Measurements from ENCODE around the gene TROAP. TPM values are rescaled to one million over a fixed set of nuclear protein-coding genes. Genes with fewer than 3 reads are reported as not detected.

TROAP gene, protein sequence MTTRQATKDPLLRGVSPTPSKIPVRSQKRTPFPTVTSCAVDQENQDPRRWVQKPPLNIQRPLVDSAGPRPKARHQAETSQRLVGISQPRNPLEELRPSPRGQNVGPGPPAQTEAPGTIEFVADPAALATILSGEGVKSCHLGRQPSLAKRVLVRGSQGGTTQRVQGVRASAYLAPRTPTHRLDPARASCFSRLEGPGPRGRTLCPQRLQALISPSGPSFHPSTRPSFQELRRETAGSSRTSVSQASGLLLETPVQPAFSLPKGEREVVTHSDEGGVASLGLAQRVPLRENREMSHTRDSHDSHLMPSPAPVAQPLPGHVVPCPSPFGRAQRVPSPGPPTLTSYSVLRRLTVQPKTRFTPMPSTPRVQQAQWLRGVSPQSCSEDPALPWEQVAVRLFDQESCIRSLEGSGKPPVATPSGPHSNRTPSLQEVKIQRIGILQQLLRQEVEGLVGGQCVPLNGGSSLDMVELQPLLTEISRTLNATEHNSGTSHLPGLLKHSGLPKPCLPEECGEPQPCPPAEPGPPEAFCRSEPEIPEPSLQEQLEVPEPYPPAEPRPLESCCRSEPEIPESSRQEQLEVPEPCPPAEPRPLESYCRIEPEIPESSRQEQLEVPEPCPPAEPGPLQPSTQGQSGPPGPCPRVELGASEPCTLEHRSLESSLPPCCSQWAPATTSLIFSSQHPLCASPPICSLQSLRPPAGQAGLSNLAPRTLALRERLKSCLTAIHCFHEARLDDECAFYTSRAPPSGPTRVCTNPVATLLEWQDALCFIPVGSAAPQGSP
- total RNA-seq (2022; extraction: Qiagen RNA extraction; ENCODE audit: low read depth), result 79.5 to 98.3 TPM (median 86.0 TPM) in 5 replicates

GRCh38 chr12:49322708-49323523 is at the start of gene TROAP:
Gene TROAP, plus strand, starts transcription at chr12:49323255. Its CDS starts 354 bp downstream, at chr12:49323609.

GRCh38 chr12:49295082-49295936 is 27.7 kb upstream of the TROAP start, which contains the start of gene PRPH:
Gene PRPH, plus strand, starts transcription at chr12:49295147. Its CDS starts 54 bp downstream, at chr12:49295201.

DNA sequence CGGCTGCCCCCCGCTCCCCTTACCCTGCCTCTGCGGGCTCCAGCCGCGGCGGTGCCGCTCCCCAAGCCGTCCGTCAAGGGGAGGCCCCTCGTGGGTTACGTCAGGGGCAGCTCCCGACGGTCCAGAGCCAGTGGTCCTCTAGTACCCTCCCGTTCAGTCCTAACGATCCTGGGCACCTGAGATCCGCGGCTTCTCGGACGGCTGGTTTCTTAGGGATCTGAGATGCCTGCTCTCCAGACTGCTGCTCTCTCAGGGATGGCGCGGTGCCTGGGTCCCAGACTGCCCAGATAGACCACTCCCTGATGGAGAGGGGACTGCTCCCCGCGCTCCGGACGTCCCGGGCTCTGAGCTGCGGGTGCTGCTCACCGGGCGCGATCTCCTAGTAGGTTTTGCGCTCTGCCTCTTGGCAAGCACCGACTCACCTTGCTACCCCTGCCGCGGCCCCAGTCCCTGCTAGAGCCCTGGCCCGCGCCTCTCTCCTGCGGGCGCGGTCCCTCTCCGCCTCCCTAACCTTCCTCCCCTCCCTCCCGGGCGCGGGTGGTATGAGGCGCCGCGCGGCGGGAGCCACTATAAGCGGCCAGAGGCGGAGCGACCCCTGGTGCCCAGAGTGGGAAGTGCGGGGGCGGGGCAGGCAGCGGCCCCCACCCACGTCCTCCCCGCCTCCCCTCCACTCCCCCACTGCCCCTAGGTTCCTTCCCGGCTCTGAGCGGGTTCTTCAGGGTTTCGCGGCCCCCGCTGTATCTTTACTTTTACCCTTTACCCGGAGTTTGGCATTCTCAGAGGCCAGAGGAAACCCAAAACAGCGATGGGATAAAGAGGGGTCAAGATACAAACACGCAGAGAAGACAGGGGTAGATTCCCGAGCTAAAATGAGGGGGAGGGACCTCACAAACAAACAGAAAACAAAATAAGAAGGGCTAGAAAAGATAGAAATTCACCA is 13.9 kb downstream of the TROAP start, which contains the start of gene C1QL4:
Gene C1QL4 (minus strand): TSS at position 544 of the 940 bp plus-strand sequence. CDS start 711 bp downstream, outside the sequence.

DNA sequence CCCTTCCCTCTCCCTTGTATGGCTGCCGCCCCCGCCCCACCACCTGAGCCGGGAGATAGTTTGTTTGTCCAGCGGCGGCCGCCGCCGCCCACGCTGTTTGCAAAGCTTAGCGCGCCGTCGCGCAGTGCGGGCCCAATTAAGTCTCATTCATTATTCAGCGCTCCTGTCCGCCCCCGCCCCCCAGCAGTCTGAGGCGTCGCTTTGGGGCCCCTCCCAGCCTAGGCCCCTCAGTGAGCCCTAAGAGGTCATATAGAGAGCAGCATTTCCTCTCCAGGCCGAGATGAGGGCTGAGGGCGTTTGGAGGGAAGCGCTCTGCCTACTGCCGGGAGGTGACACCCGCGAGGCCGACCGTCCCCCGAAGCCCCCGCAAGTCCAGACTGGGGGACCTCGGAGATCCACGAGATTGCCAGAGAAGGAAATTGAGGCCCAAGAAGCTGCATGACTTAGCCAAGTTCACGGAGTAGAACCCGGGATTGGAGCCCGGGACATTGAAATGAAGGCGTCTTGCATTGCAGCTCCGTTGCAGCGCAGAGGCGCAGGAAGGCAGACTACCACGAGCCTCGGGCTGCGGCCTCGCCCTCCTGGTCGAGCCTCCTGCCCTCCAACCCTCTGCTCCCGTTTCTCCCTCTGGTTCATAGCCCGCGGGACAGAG is 23.7 kb downstream of the TROAP start, which contains the start of gene DNAJC22:
Gene DNAJC22 (plus strand): TSS at position 230 of the 652 bp plus-strand sequence. CDS start 1,985 bp downstream, outside the sequence.

DNA sequence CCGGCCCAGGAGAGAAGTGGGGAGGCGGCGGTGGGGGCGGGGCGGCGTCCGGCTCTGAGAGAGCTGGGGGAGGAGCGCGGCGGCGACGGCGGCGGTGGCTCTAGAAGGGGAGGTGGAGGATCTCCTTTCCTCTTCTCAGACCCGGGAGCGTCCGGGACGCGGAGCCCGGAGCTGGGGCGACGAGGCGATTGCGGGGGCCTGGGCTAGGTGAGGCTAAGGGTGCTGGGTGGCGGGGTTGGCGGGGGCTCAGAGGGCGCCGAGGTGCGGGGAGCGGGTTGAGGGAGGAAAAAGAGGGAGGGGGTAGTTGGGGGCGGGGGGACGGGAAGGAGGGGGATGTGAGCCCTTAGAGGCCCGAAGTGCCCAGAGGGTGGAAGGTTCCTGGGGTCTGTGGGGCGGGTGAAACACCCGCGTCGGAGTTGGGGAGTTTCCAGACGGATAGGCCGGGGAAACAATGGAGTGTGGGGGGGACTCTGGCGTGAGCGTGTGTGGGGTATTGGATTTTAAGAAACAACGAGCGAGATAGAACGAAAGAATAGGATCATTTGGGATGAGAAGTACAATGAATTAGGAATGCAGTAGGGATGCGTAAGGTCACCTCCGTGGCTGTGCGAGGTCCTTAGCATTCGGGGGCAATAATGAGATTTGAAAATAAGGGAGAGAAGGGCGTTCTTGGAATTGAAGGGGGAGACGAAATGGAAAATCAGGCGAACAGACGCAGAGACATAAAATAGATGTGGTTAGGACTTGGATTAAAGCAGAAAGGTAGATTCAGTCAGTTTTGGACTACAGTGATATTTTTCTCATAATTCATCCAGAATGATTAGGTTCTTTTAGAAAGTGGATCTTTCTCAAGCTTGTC is 44.6 kb downstream of the TROAP start, which contains the start of gene SPATS2:
Gene SPATS2 (plus strand): TSS at position 82 of the 859 bp plus-strand sequence. CDS start 93,551 bp downstream, outside the sequence.

Other genes starting within 250 kb of the TROAP start
- gene DHH, start 228.5 kb upstream of the TROAP start, total RNA-seq (2022; extraction: Qiagen RNA extraction; ENCODE audit: low read depth), result 0.03 TPM in 1 of 5 replicates, not detected in the others
- gene LMBR1L, start 212.4 kb upstream of the TROAP start, total RNA-seq (2022; extraction: Qiagen RNA extraction; ENCODE audit: low read depth), result 11.9 to 19.3 TPM (median 15.0 TPM) in 5 replicates
- 2,278 to 2,452 TPM (median 2,334 TPM) in 5 replicates for gene TUBA1B, start 191.9 kb upstream of the TROAP start, total RNA-seq (2022; extraction: Qiagen RNA extraction; ENCODE audit: low read depth)
- gene TUBA1A, start 134.2 kb upstream of the TROAP start, total RNA-seq (2022; extraction: Qiagen RNA extraction; ENCODE audit: low read depth), result 177 to 211 TPM (median 198 TPM) in 5 replicates
- 1,619 to 2,061 TPM (median 1,698 TPM) in 5 replicates for gene TUBA1C, start 58.2 kb upstream of the TROAP start, total RNA-seq (2022; extraction: Qiagen RNA extraction; ENCODE audit: low read depth)
- gene PRPH, start 28.1 kb upstream of the TROAP start, total RNA-seq (2022; extraction: Qiagen RNA extraction; ENCODE audit: low read depth), result 1.6 to 2.1 TPM (median 2.0 TPM) in 5 replicates
- gene C1QL4, start 13.9 kb downstream of the TROAP start, total RNA-seq (2022; extraction: Qiagen RNA extraction; ENCODE audit: low read depth), result 4.9 to 6.2 TPM (median 5.7 TPM) in 5 replicates
- gene DNAJC22, start 23.6 kb downstream of the TROAP start, total RNA-seq (2022; extraction: Qiagen RNA extraction; ENCODE audit: low read depth), result 18.4 to 21.5 TPM (median 20.7 TPM) in 5 replicates
- 24.8 to 33.6 TPM (median 33.1 TPM) in 5 replicates for gene SPATS2, start 44.2 kb downstream of the TROAP start, total RNA-seq (2022; extraction: Qiagen RNA extraction; ENCODE audit: low read depth)
- 1.2 to 3.2 TPM (median 2.8 TPM) in 5 replicates for gene KCNH3, start 215.8 kb downstream of the TROAP start, total RNA-seq (2022; extraction: Qiagen RNA extraction; ENCODE audit: low read depth)
- gene MCRS1, start 244.9 kb downstream of the TROAP start, total RNA-seq (2022; extraction: Qiagen RNA extraction; ENCODE audit: low read depth), result 58.2 to 66.0 TPM (median 64.9 TPM) in 5 replicates